ENCODE data around the gene RAB8A. TPM values are rescaled to one million over a fixed set of nuclear protein-coding genes. Genes with fewer than 3 reads are reported as not detected.
"Not testable (repeated sequence)": the region's sequence is repeated elsewhere in the genome, so short reads cannot be mapped to it uniquely, and the experiment has no call there.

RAB8A gene
- total and polyA plus RNA-seq, 8 donors, result 12.0 to 40.8 (median 23.1) TPM

- DNase-seq (peak in 1 of 6 donors; percentile 46), FAIRE-seq (no peak), ATAC-seq (no peak)
- no peaks in the 10 kb centered on the region for H3K9me3 ChIP-seq
- H3K4me3 ChIP-seq, result peak overlapping the region in 2 of 4 donors; percentile 86 to 95
- peaks cover 0 to 5% (median 0%) of the 10 kb centered on the region in 3 donors for H3K36me3 ChIP-seq
- peak overlapping the region; percentile 82 to 95 (median 94) for H3K27ac ChIP-seq
- WGBS, 2 donors, result 70 to 72% methylated on average over 16 of the region's 16 CpGs
- intact Hi-C loops (cut with DNase I), result no loop called here
- no peaks in the 10 kb centered on the region for H3K27me3 ChIP-seq
- H3K4me1 ChIP-seq, result peaks cover 0 to 7% (median 3%) of the 10 kb centered on the region in 3 donors
- no peak for TF ChIP-seq CTCF (IDR thresholded peaks at IDR 0.05)
Measured at GRCh38 chr19:16077984-16078758, 33.5 kb upstream of the RAB8A start.

- H3K27me3 ChIP-seq, result no peaks in the 10 kb centered on the region
- intact Hi-C loops (cut with DNase I), result no loop called here
- H3K4me3 ChIP-seq, result peak overlapping the region in 2 of 4 donors; percentile 86 to 95
- ATAC-seq (peak; percentile 8 to 57 (median 40)), DNase-seq (peak in 3 of 6 donors; percentile 31 to 53 (median 35)), FAIRE-seq (peak; percentile 29)
- peak overlapping the region; percentile 82 to 95 (median 94) for H3K27ac ChIP-seq
- H3K4me1 ChIP-seq, result peaks cover 0 to 7% (median 3%) of the 10 kb centered on the region in 3 donors
- H3K36me3 ChIP-seq, result peaks cover 0 to 7% (median 0%) of the 10 kb centered on the region in 3 donors
- no peaks in the 10 kb centered on the region for H3K9me3 ChIP-seq
- no peak for TF ChIP-seq CTCF (IDR thresholded peaks at IDR 0.05)
- WGBS, 2 donors, result 22 to 24% methylated on average over 17 of the region's 17 CpGs
Measured at GRCh38 chr19:16078759-16079707, 32.7 kb upstream of the RAB8A start.

GRCh38 chr19:16084067-16084685 is 27.5 kb upstream of the RAB8A start:
- DNase-seq, result no peak
- Histone ChIP-seq H3K27me3 (no peaks in the 10 kb centered on the region), H3K4me3 (no peak overlapping the region), H3K4me1 (peaks cover 0 to 14% (median 6%) of the 10 kb centered on the region in 3 donors), H3K36me3 (peaks cover 9 to 26% (median 15%) of the 10 kb centered on the region in 3 donors), H3K27ac (peak overlapping the region in 1 of 4 donors; percentile 5), H3K9me3 (no peaks in the 10 kb centered on the region)
- intact Hi-C loops (cut with DNase I), result no loop called here
- WGBS, 2 donors, result 88 to 95% methylated on average over 11 of the region's 11 CpGs
- TF ChIP-seq CTCF (IDR thresholded peaks at IDR 0.05), result no peak
- no peak for ATAC-seq
- no peak for FAIRE-seq

- 76 to 77% methylated on average over 6 of the region's 6 CpGs for WGBS, 2 donors
- intact Hi-C loops (cut with DNase I), result no loop called here
- ATAC-seq, result no peak
Measured at GRCh38 chr19:16085115-16085514, 26.6 kb upstream of the RAB8A start.

GRCh38 chr19:16087404-16087803 is 24.3 kb upstream of the RAB8A start:
- FAIRE-seq; ATAC-seq; H3K4me3 ChIP-seq; H3K27me3 ChIP-seq; H3K9me3 ChIP-seq; intact Hi-C loops (cut with DNase I); DNase-seq: not testable (repeated sequence)
- H3K36me3 ChIP-seq, result peaks cover 9 to 47% (median 15%) of the 10 kb centered on the region in 3 donors
- H3K4me1 ChIP-seq, result peaks cover 0 to 10% (median 6%) of the 10 kb centered on the region in 3 donors
- 76 to 82% methylated on average over 11 of the region's 11 CpGs for WGBS, 2 donors
- peak overlapping the region; percentile 33 to 92 (median 70) for H3K27ac ChIP-seq

More at GRCh38 chr19:16085115-16085514, 26.6 kb upstream of the RAB8A start:
- no peak for TF ChIP-seq CTCF (IDR thresholded peaks at IDR 0.05)
- Histone ChIP-seq H3K27ac (peak overlapping the region in 2 of 4 donors; percentile 1 to 17), H3K36me3 (peaks cover 9 to 31% (median 15%) of the 10 kb centered on the region in 3 donors), H3K4me3 (no peak overlapping the region), H3K4me1 (peaks cover 0 to 10% (median 6%) of the 10 kb centered on the region in 3 donors), H3K9me3 (no peaks in the 10 kb centered on the region), H3K27me3 (no peaks in the 10 kb centered on the region)
- FAIRE-seq (no peak), DNase-seq (no peak)

All from pancreas (tissue), 10 donors.